ENCODE measurements around the gene TEX22. TPM values are rescaled to one million over a fixed set of nuclear protein-coding genes. Genes with fewer than 3 reads are reported as not detected.

The TEX22 gene
- total RNA-seq, 1 donor from 2014 or later = 5.7 TPM

DNA sequence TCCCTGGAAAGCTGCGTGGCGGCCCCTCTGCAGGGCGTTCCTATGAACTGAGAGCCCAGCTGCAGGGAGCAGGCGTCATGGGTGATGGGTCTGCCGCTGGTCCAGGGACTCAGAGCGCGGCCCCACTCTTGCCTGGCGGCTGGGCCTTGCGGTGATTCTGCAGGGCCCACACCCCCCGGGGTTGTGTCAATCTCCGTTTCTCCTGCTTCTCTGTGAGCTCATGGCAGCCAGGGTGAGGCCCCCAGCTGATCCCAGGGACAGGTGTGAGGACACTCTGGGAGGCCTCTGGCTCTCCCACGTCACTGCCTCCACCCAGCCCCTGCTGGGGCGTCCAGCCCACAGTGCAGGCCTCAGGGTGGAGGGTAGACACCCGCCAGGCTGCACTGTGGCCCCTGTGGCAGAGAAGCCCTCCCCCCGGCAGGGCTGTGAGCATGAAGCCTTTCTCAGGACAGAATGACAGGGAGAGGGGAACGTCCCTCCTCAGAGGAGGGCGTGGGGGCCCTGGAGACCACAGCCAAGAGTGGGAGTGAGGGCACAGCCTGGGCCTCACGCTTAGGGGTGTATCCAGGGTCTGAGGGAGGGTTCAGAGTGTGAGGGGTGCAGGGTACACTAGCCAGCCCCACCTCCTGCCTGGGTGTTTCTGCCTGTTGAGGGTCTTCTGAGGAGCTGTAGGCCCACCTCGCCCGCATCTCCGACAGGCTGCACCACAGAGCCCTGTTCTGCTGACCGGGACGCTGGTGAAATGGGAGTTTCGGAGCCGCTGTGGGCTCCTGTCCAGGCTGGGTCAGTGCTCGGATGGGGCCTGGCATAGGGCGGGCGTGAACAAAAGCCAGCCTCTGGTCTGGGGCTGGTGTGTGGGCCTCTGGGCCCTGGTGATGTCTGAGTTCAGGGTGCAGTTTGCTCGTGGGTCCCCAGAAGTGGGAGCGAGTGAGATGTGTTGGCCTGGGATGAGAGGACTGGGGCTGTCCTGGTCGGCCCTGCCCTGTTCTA is 49.6 kb downstream of the TEX22 start:
- Mint-ChIP-seq H3K4me1 (no peaks in the 10 kb centered on the region), H3K27ac (no peak overlapping the region), H3K27me3 (no peaks in the 10 kb centered on the region)

DNA sequence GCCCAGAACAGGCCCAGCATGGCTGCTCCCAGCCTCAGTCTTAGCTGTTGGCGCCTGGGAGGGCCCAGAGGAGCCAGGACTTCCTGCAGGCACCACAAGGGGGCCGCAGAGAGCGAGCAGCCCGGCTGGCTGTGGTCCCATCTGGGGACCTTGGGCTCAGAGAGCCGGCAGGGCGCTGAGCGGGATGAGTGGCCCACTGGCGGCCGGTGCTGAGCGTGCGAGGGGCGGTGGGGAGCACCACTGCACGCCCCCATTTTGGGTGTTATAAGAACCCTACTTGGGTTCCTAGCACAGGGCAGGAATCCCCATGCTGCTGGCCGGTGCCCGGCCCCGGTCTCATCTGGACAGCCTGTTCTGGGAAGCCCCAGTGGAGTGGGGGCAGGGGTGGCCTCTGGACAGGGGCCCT is 50.4 kb downstream of the TEX22 start:
- intact Hi-C loops (cut with micrococcal nuclease) = no loop called here
- Mint-ChIP-seq H3K27me3 (no peaks in the 10 kb centered on the region), H3K4me1 (no peaks in the 10 kb centered on the region), H3K36me3 (ENCODE audit: low read depth) (peaks cover 7% of the 10 kb centered on the region), H3K4me3 (no peak overlapping the region), H3K9me3 (no peaks in the 10 kb centered on the region), H3K27ac (no peak overlapping the region)
- peak; percentile 90 for DNase-seq

More for the DNA sequence above, 49.6 kb downstream of the TEX22 start:
- no peak for DNase-seq
- no peak overlapping the region for H3K4me3 Mint-ChIP-seq
- H3K9me3 Mint-ChIP-seq = no peaks in the 10 kb centered on the region
- intact Hi-C loops (cut with micrococcal nuclease) = no loop called here
- H3K36me3 Mint-ChIP-seq (ENCODE audit: low read depth) = peaks cover 6% of the 10 kb centered on the region

DNA sequence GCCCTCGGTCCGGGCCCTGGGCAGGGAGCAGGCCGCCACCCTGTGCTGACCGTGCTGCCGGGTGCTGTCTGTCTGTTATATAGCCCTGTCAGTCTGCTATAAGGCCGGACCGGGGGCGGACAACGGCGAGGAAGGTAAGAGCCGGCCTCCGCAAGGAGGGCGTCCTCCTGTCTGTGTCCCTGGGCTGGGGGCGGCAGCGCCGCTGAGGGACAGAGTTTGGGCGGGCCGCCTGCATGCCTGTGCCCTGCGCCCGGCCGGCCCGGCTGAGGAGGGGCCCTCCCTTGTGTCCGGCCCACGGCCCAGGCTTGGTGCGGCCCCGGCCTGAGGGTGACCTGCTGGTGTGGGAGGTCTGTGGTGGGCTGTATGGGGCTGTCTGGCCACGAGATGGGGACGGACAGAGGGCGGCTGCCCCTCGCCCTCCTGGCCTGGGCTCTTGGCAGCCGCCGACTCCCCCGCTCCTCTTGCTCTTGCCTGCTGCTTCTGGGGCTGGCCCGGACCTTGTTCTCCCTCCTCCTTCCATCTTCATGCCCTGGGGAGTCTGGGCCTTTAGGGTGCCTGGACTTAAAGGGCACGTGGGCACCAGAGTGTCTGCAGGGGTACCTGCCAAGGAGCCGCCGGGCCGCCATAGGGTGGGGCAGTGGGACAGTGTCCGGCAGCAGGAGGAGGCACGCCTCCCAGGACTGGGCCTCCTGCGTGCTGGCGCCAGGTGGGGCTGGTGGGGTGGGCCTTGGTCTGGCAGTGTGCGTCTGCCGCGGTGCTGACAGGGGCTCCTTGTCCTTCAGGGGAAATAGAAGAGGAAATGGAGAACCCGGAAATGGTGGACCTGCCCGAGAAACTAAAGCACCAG is 51.2 kb downstream of the TEX22 start:
- Mint-ChIP-seq H3K36me3 (ENCODE audit: low read depth) (peaks cover 11% of the 10 kb centered on the region), H3K4me1 (peaks cover 2% of the 10 kb centered on the region), H3K4me3 (no peak overlapping the region), H3K9me3 (no peaks in the 10 kb centered on the region), H3K27ac (no peak overlapping the region), H3K27me3 (no peaks in the 10 kb centered on the region)
- no peak for DNase-seq
- intact Hi-C loops (cut with micrococcal nuclease) = no loop called here

DNA sequence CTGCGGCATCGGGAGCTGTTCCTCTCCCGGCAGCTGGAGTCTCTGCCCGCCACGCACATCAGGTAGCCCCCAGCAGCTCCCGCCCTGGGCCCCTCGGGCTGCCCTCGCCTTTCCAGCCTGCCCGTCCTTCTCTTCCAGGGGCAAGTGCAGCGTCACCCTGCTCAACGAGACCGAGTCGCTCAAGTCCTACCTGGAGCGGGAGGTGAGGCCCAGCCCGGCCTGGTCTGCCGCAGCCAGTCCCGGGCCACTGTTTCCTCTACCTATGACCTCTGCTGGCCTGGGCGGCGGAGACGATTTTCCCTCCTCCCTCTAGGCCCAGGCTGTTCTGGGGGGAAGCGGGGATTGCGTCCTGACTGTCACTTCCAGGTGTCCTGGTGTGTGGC is 51.8 kb downstream of the TEX22 start:
- Mint-ChIP-seq H3K36me3 (ENCODE audit: low read depth) (peaks cover 11% of the 10 kb centered on the region), H3K27ac (no peak overlapping the region), H3K4me3 (no peak overlapping the region), H3K27me3 (no peaks in the 10 kb centered on the region), H3K9me3 (no peaks in the 10 kb centered on the region), H3K4me1 (peaks cover 2% of the 10 kb centered on the region)
- intact Hi-C loops (cut with micrococcal nuclease) = no loop called here
- DNase-seq = no peak

DNA sequence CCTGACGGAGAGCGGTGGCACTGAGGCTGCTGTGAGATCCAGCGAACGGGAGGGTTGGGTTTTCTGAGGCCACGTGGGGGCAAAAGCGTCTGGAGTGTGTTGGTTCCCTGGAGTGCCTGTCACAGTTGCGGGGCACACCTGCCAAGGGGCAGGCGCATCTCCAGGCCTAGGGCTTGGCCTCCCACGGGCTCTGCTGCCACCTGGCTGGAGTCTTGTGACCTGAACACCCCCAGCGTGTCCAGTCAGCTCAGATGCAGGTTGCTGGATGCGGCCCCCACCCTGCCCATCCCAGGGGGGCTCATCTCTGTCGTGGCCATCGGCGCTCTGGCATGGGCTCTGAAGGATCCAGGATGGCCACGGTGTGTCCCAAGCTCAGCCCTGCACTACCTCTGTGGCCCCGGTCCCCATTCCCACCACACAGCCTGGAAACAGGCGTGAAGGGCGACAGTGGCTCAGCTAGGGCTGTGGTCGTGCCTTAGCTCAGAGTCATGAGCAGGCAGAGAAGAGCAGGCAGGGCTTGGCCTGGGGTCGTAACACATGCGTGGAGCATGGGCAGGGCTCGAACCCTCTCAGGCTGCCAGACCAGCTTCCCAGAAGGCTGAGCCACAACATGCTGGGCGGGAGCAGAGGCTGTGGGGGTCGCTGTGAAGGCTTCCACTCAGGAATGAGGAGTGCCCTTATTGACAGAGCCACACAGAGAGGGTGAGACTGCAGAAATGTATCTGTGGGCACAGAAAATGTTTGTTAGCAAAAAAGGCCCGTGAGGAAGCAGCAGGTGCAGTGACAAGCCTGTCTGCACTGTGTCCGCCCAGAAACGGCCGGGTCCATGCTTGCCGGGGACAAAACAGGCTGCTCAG is 52.8 kb downstream of the TEX22 start:
- no peak overlapping the region for H3K27ac Mint-ChIP-seq
- no peak for DNase-seq
- H3K9me3 Mint-ChIP-seq = no peaks in the 10 kb centered on the region
- no peak overlapping the region for H3K4me3 Mint-ChIP-seq
- no peaks in the 10 kb centered on the region for H3K27me3 Mint-ChIP-seq
- peaks cover 15% of the 10 kb centered on the region for H3K36me3 Mint-ChIP-seq (ENCODE audit: low read depth)
- intact Hi-C loops (cut with micrococcal nuclease) = no loop called here
- peaks cover 2% of the 10 kb centered on the region for H3K4me1 Mint-ChIP-seq

DNA sequence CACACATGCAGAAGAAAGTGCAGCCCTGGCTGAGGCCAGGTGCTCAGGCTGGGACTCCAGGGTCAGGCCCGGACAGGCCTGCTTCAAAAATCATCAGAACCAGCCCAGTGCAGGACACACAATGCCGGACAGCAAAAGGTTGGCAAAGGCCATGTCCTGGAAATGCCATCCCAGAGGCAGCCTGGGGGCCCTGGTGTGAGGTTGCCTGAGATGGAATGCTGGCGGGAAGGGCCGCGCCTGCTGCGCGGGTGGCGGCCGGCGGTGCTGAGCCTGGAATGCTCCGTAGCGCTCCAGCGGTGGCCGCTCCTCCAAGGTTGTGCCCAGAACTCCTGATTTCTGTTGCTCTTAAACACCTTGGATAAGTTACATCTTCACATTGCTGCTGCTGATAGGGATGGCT is 54.6 kb downstream of the TEX22 start:
- intact Hi-C loops (cut with micrococcal nuclease) = no loop called here
- Mint-ChIP-seq H3K4me1 (peaks cover 2% of the 10 kb centered on the region), H3K27ac (no peak overlapping the region), H3K9me3 (no peaks in the 10 kb centered on the region), H3K36me3 (ENCODE audit: low read depth) (peaks cover 16% of the 10 kb centered on the region), H3K27me3 (no peaks in the 10 kb centered on the region), H3K4me3 (no peak overlapping the region)
- DNase-seq = no peak

DNA sequence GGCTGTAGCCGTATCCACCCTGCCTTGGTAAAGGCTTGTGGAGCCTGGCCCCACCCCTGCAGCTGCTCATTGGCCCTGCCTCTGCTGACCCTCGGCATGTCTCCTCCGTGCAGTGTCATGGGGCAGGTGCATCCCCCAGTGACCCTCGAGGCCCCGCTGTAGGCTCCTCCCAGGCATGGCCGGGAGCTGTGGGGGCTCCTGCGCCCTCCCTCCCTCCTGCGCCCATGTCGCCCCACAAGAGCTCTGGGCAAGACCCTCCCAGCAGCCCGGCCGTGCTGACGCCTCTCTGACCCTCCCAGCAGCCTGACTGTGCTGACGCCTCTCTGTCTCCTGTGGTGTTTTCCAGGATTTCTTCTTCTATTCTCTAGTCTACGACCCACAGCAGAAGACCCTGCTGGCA is 55.5 kb downstream of the TEX22 start:
- Mint-ChIP-seq H3K4me1 (peaks cover 2% of the 10 kb centered on the region), H3K27me3 (no peaks in the 10 kb centered on the region), H3K36me3 (ENCODE audit: low read depth) (peaks cover 16% of the 10 kb centered on the region), H3K27ac (peak overlapping the region; percentile 15), H3K4me3 (no peak overlapping the region), H3K9me3 (no peaks in the 10 kb centered on the region)
- DNase-seq = no peak
- intact Hi-C loops (cut with micrococcal nuclease) = no loop called here

DNA sequence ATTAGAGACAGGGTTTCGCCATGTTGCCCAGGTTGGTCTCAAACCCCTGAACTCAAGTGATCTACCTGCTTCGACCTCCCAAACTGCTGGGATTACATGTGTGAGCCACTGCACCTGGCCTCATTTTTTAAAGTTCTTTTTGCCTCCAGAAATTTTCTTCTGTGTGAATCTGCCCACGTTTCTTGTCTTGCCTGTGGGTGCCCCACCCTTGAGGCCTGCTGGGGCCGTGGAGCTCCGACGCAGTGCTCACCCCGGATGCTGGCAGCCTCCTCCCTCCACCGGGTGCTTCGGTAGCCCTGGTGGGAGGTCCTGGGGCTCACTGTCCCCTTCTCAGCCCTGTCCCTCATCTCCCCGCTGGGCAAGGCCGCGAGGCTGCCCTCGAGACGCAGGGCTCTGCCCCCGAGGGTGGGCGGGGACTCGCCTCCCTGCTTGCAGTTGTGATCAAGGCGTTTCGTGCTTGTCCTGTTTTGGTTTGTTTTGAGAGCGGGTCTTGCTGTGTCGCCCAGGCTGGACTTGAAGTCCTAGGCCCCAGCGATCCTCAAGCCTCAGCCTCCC is 56.8 kb downstream of the TEX22 start:
- Mint-ChIP-seq H3K27me3 (no peaks in the 10 kb centered on the region), H3K27ac (no peak overlapping the region), H3K4me3 (no peak overlapping the region), H3K36me3 (ENCODE audit: low read depth) (peaks cover 15% of the 10 kb centered on the region), H3K4me1 (peaks cover 2% of the 10 kb centered on the region), H3K9me3 (no peaks in the 10 kb centered on the region)
- DNase-seq = no peak
- intact Hi-C loops (cut with micrococcal nuclease) = no loop called here

DNA sequence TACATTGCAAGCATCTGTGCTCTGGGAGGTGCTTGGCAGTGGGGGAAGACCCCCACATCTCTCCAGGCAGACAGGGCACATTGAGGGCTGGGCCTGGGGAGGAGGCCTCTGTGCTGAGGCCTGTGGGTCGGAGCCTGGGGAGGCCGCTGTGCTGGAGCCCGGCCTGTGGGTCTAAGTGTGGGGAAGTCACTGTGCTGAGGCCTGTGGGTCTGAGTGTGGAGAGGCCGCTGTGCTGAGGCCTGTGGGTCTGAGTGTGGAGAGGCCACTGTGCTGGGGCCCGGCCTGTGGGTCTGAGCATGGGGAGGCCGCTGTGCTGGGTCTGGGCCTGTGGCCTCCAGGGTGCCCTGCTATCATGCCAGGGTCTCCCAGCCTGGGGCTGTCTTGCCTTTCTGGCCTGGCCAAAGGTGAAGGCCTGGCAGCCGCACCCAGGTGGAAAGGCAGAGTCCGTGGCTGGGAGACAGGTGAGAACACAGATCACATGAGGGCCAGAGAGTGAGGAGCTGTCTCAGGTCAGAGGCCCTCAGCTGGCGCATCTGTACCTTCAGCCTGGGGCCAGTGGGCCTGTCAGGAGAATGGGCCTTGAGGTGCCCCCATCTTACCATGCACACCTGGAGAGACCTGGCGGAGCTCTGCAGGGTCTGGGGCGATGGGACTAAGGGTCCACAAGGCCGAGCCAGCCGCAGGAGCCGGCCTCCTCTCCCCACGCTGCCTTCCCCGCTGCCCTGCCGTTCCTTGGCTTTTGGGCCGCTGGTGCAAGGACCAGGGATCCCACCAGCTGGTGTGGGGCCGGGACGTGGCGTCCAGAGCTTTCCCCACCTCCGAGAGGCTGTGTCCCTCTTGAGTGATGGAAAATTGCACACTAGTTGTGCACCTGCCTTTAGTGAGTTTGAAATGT is 57.7 kb downstream of the TEX22 start:
- H3K27me3 Mint-ChIP-seq = no peaks in the 10 kb centered on the region
- intact Hi-C loops (cut with micrococcal nuclease) = no loop called here
- H3K27ac Mint-ChIP-seq = no peak overlapping the region

DNA sequence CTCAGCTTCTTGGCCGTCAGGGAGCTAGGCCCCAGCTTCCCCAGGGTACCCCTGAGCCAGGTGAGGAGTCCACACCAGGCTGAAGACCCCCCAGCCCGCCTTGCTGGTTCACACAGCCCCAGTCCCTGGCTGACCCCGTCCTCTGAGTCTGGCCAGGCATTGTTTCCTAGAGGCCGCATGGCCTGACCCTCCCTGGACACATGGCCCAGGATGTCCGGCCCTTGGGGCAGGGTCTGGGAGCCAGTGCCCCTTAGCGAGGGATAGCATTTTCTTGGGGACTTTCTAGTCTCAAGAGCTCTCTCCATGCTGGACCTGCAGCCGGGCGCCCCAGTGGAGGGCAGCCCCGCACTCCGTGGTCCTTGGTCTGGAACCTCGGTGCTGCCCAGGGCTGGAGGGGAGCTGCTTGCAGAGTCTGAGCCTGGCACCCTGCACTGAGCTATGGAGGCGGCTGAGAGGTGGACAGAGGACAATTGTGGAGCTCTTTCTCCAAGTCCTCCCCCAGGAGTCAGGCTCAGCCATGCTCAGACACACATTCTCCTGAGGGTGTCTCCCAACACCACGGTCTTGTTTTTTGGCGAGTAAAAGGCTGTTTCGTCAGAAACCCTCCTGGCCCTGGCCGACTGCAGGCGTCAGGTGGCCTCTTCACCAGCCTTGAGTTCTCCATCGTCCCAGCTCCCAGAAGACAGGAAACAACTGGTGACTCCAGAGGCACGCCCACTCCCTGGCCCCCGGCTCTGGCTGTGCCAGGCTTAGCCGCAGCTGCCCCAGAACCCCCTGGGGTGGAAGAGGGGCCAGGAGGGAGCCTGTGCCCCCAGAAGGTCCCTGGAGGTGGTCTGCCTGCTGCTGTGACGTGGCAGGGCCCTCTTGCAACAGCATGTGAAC is 58.6 kb downstream of the TEX22 start:
- intact Hi-C loops (cut with micrococcal nuclease) = no loop called here
- no peak overlapping the region for H3K27ac Mint-ChIP-seq
- H3K4me1 Mint-ChIP-seq = peaks cover 2% of the 10 kb centered on the region

More for the DNA sequence above, 57.7 kb downstream of the TEX22 start:
- no peak overlapping the region for H3K4me3 Mint-ChIP-seq
- peaks cover 15% of the 10 kb centered on the region for H3K36me3 Mint-ChIP-seq (ENCODE audit: low read depth)
- peaks cover 2% of the 10 kb centered on the region for H3K4me1 Mint-ChIP-seq
- no peaks in the 10 kb centered on the region for H3K9me3 Mint-ChIP-seq
- DNase-seq = no peak

DNA sequence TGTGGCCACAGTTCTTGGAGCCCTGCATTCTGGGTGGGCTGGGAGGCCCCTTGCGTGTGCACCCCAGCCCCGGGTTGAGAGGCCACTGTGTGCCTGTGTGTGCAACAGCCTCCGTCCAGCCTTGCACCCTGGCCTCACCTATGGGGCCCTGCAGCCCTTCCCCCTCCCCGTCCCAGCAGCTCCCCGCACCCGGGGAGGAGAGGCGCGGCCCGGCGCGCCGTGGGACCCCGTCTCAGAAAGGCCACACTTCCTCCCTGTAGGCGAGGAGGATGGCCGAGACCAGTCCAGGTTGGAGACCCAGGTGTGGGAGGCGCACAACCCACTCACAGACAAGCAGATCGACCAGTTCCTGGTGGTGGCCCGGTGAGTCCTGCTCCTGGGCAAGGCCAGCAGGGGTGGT is 59.7 kb downstream of the TEX22 start:
- peaks cover 2% of the 10 kb centered on the region for H3K4me1 Mint-ChIP-seq
- H3K9me3 Mint-ChIP-seq = no peaks in the 10 kb centered on the region
- no peak for DNase-seq
- no peaks in the 10 kb centered on the region for H3K27me3 Mint-ChIP-seq
- H3K36me3 Mint-ChIP-seq (ENCODE audit: low read depth) = peaks cover 20% of the 10 kb centered on the region
- no peak overlapping the region for H3K27ac Mint-ChIP-seq
- no peak overlapping the region for H3K4me3 Mint-ChIP-seq
- intact Hi-C loops (cut with micrococcal nuclease) = no loop called here

More for the DNA sequence above, 58.6 kb downstream of the TEX22 start:
- H3K4me3 Mint-ChIP-seq = no peak overlapping the region
- no peak for DNase-seq
- H3K9me3 Mint-ChIP-seq = no peaks in the 10 kb centered on the region
- H3K27me3 Mint-ChIP-seq = no peaks in the 10 kb centered on the region
- H3K36me3 Mint-ChIP-seq (ENCODE audit: low read depth) = peaks cover 19% of the 10 kb centered on the region

DNA sequence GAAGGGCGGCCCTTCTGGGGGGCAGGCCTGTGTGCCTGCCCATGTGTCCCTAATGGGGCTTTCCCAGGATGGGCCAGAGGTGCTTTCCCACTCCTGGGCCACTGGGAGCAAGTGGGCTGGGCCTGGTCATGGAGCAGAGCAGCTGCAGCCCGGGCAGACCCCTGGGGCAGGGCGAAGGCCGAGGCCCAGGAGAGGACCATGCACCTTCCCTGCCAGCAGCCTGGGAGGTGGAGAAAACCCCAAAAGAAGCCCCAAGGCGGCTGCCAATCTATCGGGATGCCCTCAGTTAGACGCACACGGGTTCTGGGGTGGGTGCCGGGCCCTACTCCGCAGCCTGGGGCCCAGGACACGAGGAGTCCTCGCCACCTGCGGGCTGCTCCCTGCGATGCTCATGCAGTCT is 60.2 kb downstream of the TEX22 start:
- H3K27ac Mint-ChIP-seq = no peak overlapping the region
- H3K36me3 Mint-ChIP-seq (ENCODE audit: low read depth) = peaks cover 17% of the 10 kb centered on the region
- H3K9me3 Mint-ChIP-seq = no peaks in the 10 kb centered on the region
- DNase-seq = no peak
- peaks cover 2% of the 10 kb centered on the region for H3K4me1 Mint-ChIP-seq
- H3K27me3 Mint-ChIP-seq = no peaks in the 10 kb centered on the region
- no peak overlapping the region for H3K4me3 Mint-ChIP-seq
- intact Hi-C loops (cut with micrococcal nuclease) = no loop called here

All from activated CD4-positive, alpha-beta T cell treated with anti-CD3 and anti-CD28 coated beads, Interleukin-2, amount 10 ng/mL, durations not matched to agents 24 days and 14 days (primary cell).